Esophagus squamous epithelium (tissue), 5 donors: Measurements from ENCODE around the gene PEX13. TPM values are rescaled to one million over a fixed set of nuclear protein-coding genes. Genes with fewer than 3 reads are reported as not detected.

Experiments used
- DNase-seq: peaks from one replicate; lab custom pipeline; 2025; lab: John Stamatoyannopoulos, UW
- H3K27ac ChIP-seq, 4 donors: fragments of 200-600 bp; sonication (generic); one replicate each; pipeline ENCODE4 v1.5.1; 2016 to 2019; ENCODE audit warnings: mild to moderate bottlenecking in 1 of 4
- H3K27me3 ChIP-seq, 4 donors: fragments of 200-600 bp; sonication (generic); 1 replicate in 3 of 4; 2 replicates in 1 of 4; pipeline versions ENCODE4 v1.5.1 to v1.6.0; 2017 to 2021; ENCODE audit warnings: antibody characterized with exemption in 1 of 4
- H3K36me3 ChIP-seq, 3 donors: fragments of 200-600 bp; sonication (generic); one replicate each; pipeline ENCODE4 v1.5.1; 2016 to 2019
- H3K4me1 ChIP-seq, 3 donors: fragments of 200-600 bp; sonication (generic); one replicate each; pipeline ENCODE4 v1.5.1; 2017 to 2019
- H3K4me3 ChIP-seq, 4 donors: fragments of 200-600 bp; sonication (generic); 1 replicate in 3 of 4; 2 replicates in 1 of 4; pipeline ENCODE4 v1.5.1; 2016 to 2019; ENCODE audit warnings: mild to moderate bottlenecking in 2 of 4, moderate library complexity in 1 of 4
- H3K9me3 ChIP-seq, 3 donors: fragments of 200-600 bp; sonication (generic); one replicate each; pipeline ENCODE4 v1.5.1; 2016 to 2019
- POLR2A ChIP-seq, 4 donors: fragments of 450-650 bp; IDR thresholded peaks; one replicate each; pipeline ENCODE4 v1.6.1; 2017; ENCODE audit warnings: antibody characterized with exemption in 4 of 4, mild to moderate bottlenecking in 4 of 4, moderate library complexity in 3 of 4
- WGBS, 2 donors: methylation state at CpG; one replicate each; pipeline ENCODE4 v1.1.5; 2018; 5-methylcytosine and 5-hydroxymethylcytosine counted together
- intact Hi-C: fragments of 100-400 bp; cut with DNase I; formaldehyde crosslinking; loops from one replicate; pipeline ENCODE4 v1.15.0; 2022
- small RNA-seq, 4 donors: library from RNA; depleted of rRNA; stranded (forward); fragments of <200 nt; gene quantifications; one replicate each; pipeline ENCODE3, GENCODE V24; 2016
- total RNA-seq, 4 donors: library from RNA; depleted of rRNA; stranded (reverse); fragments of >200 nt; gene quantifications; one replicate each; pipeline ENCODE4 v1.1.0, GENCODE V29; 2016
- TF ChIP-seq, protein P1 (sequence below), 6 experiments: fragments of 450-650 bp in 4 of 6; fragments of 200-600 bp in 2 of 6; sonication (generic) in 2 of 6; IDR thresholded peaks; one replicate each; pipeline ENCODE4 v1.5.1; 2016 to 2019; ENCODE audit warnings: antibody characterized with exemption in 6 of 6, mild to moderate bottlenecking in 4 of 6, moderate library complexity in 4 of 6
- donor health status: DM: yes; HTN: yes; CAD: no.

PEX13 gene
- total RNA-seq, 4 donors from 2014 or later, result 19.6 to 39.3 (median 28.5) TPM

- Histone ChIP-seq H3K27ac (no peak overlapping the region), H3K27me3 (no peaks in the 10 kb centered on the region), H3K4me1 (no peaks in the 10 kb centered on the region), H3K9me3 (no peaks in the 10 kb centered on the region), H3K36me3 (peaks cover 0 to 43% (median 0%) of the 10 kb centered on the region in 3 donors), H3K4me3 (no peak overlapping the region)
- intact Hi-C loops, result no loop called here
- 69 to 82% methylated on average over 6 to 8 of the region's 8 CpGs for WGBS, 2 donors
- TF ChIP-seq POLR2A (IDR thresholded peaks at IDR 0.05), result no peak
- TF ChIP-seq, protein P1, sequence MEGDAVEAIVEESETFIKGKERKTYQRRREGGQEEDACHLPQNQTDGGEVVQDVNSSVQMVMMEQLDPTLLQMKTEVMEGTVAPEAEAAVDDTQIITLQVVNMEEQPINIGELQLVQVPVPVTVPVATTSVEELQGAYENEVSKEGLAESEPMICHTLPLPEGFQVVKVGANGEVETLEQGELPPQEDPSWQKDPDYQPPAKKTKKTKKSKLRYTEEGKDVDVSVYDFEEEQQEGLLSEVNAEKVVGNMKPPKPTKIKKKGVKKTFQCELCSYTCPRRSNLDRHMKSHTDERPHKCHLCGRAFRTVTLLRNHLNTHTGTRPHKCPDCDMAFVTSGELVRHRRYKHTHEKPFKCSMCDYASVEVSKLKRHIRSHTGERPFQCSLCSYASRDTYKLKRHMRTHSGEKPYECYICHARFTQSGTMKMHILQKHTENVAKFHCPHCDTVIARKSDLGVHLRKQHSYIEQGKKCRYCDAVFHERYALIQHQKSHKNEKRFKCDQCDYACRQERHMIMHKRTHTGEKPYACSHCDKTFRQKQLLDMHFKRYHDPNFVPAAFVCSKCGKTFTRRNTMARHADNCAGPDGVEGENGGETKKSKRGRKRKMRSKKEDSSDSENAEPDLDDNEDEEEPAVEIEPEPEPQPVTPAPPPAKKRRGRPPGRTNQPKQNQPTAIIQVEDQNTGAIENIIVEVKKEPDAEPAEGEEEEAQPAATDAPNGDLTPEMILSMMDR (IDR thresholded peaks at IDR 0.05), result no peak
- no peak for DNase-seq
Measured at GRCh38 chr2:61091485-61091884, 74.0 kb downstream of the PEX13 start.

DNA sequence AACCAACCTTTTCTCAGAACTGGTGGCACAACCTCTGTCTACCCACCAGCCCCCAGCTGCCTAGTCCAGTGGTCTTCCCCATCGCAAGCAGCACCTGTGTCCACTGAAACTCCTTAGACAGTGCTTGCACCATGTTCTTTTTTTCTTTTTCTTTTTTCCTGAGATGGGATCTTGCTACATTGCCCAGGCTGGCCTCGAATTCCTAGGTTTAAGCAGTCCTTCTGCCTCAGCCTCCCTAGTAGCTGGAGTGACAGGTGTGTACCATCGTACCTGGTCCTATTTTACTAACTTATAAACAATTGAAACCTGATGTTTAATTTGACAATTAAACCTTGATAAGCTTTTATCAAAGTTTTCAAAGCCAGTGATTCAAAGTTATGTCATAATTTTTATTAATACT is 78.9 kb downstream of the PEX13 start:
- peaks cover 0 to 1% (median 0%) of the 10 kb centered on the region in 3 donors for H3K36me3 ChIP-seq
- H3K27me3 ChIP-seq, result no peaks in the 10 kb centered on the region
- 92 to 93% methylated on average over 3 of the region's 3 CpGs for WGBS, 2 donors
- DNase-seq, result no peak
- H3K4me3 ChIP-seq, result no peak overlapping the region
- no peaks in the 10 kb centered on the region for H3K9me3 ChIP-seq
- intact Hi-C loops, result no loop called here
- no peak overlapping the region for H3K27ac ChIP-seq
- no peak for TF ChIP-seq POLR2A (IDR thresholded peaks at IDR 0.05)
- TF ChIP-seq, protein P1 (IDR thresholded peaks at IDR 0.05), result no peak
- no peaks in the 10 kb centered on the region for H3K4me1 ChIP-seq

GRCh38 chr2:61100801-61101200 is 83.3 kb downstream of the PEX13 start:
- H3K4me1 ChIP-seq, result no peaks in the 10 kb centered on the region
- H3K27ac ChIP-seq, result no peak overlapping the region
- TF ChIP-seq, protein P1 (IDR thresholded peaks at IDR 0.05), result no peak
- TF ChIP-seq POLR2A (IDR thresholded peaks at IDR 0.05), result no peak
- WGBS, 2 donors, result 84 to 91% methylated on average over 4 of the region's 4 CpGs
- no peak overlapping the region for H3K4me3 ChIP-seq
- no peaks in the 10 kb centered on the region for H3K9me3 ChIP-seq
- no peak for DNase-seq
- H3K27me3 ChIP-seq, result no peaks in the 10 kb centered on the region
- intact Hi-C loops, result no loop called here
- peaks cover 0 to 23% (median 0%) of the 10 kb centered on the region in 3 donors for H3K36me3 ChIP-seq

Small RNA genes lying within 50 kb of the gene (small RNA-seq; reads per million reads assigned to genes)
- gene RNA5SP95, result 0 reads per million in 4 donors

Other genes with a start within 250 kb of the PEX13 start
- gene REL, start 136.1 kb upstream of the PEX13 start, total RNA-seq, result 10 to 100 TPM; 16.3 to 20.9 (median 16.8) TPM
- gene PUS10, start 535 bp downstream of the PEX13 start, total RNA-seq, result 1 to 10 TPM; 3.7 to 9.1 (median 5.4) TPM
- 1 to 10 TPM; 2.8 to 6.7 (median 5.2) TPM for gene SANBR, start 48.2 kb downstream of the PEX13 start, total RNA-seq
- gene C2orf74, start 144.5 kb downstream of the PEX13 start, total RNA-seq, result 10 to 100 TPM in 1 of 4 donors, 1 to 10 TPM in 3; 3.2 to 15.1 (median 8.7) TPM